ENCODE measurements around the gene UBE2L3.

- TF ChIP-seq GATA2 (IDR thresholded peaks at IDR 0.05; ENCODE audit: low read depth, low read length) (no peak), GATA3 (IDR thresholded peaks at IDR 0.05; ENCODE audit: low read depth, low read length) (no peak)
Observed at GRCh38 chr22:21599053-21599893, 31.8 kb downstream of the UBE2L3 start.

Measured in SH-SY5Y (cell line).